ENCODE results near the gene RASGRF1.

DNA sequence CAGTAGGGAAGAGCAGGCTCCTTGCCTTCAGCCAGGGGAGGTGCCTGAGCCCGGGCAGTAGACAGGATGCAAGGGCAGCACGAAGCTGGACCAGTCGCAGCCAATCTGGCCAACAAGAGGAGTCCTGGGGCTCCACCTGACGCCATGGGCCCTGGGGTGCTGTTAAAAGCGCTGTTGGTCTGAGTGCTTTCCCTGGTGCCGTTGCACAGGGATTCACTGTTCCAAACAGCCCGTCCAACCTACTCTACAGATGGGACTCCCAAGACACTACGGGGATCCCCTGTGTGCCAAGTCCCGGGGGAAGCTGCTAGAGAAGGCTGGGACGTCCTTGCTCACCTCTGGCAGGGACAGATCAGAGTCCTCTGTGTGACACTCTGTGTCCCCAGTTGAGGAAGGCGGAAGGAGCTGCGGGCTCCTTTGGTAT is 146.4 kb downstream of the RASGRF1 start:
- TF ChIP-seq POLR2A (IDR thresholded peaks at IDR 0.05; ENCODE audit: low read length) (no peak), GATA1 (IDR thresholded peaks at IDR 0.05; ENCODE audit: low read depth, low read length) (no peak)

Data from erythroblast (primary cell).